Measurements from ENCODE around the gene IGSF9B.

IGSF9B gene

GRCh38 chr11:133984828-133985227 is 28.1 kb upstream of the IGSF9B start:
- in situ Hi-C loops (cut with MboI; ENCODE audit: low sequenced_read_pairs): no loop called here

- in situ Hi-C loops (cut with MboI; ENCODE audit: low sequenced_read_pairs): no loop called here
Observed at GRCh38 chr11:133983660-133984316, 27.0 kb upstream of the IGSF9B start.

DNA sequence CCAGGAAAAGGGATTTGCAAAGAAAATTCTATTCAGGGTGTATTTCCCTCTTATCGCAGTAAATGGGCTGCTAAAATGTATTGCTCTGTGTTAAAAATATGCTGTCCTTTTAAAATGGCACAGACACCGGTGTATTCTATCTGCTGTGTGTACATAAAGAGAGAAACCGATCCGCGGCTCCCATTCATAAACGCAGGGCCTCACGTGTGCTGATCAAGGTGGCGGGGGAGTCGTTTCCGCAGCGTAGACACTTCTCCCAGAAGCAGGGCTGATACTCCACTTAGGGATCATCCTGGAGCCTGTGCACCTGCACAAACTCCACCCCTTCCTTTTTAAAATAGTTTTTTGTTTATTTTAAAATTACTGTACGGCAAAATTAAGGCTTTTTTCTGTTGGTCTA is 26.1 kb upstream of the IGSF9B start:
- in situ Hi-C loops (cut with MboI; ENCODE audit: low sequenced_read_pairs): no loop called here

GRCh38 chr11:133982151-133982550 is 25.4 kb upstream of the IGSF9B start:
- in situ Hi-C loops (cut with MboI; ENCODE audit: low sequenced_read_pairs): no loop called here

GRCh38 chr11:133981156-133981555 is 24.4 kb upstream of the IGSF9B start:
- in situ Hi-C loops (cut with MboI; ENCODE audit: low sequenced_read_pairs): no loop called here

DNA sequence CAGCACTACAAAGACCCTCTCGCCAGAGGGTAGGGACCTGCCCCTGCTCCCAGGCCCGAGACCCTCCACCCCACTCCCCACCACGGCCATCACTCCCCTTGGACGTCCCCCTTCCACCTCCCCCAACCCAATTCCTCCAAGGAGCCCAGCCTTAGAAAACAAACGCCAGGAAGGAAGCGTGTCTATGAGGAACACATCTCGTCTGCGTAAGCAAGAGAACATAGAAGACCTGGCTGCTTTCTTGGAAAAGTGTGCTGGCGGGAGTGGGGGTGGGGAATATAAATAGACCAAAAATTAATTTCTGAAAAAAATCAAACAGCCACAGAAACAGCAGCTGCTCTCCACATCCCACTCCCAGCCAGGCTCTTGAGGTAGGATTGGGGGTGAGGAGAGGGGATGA is 23.9 kb upstream of the IGSF9B start:
- in situ Hi-C loops (cut with MboI; ENCODE audit: low sequenced_read_pairs): no loop called here

GRCh38 chr11:133978794-133979193 is 22.0 kb upstream of the IGSF9B start:
- in situ Hi-C loops (cut with MboI; ENCODE audit: low sequenced_read_pairs): no loop called here

DNA sequence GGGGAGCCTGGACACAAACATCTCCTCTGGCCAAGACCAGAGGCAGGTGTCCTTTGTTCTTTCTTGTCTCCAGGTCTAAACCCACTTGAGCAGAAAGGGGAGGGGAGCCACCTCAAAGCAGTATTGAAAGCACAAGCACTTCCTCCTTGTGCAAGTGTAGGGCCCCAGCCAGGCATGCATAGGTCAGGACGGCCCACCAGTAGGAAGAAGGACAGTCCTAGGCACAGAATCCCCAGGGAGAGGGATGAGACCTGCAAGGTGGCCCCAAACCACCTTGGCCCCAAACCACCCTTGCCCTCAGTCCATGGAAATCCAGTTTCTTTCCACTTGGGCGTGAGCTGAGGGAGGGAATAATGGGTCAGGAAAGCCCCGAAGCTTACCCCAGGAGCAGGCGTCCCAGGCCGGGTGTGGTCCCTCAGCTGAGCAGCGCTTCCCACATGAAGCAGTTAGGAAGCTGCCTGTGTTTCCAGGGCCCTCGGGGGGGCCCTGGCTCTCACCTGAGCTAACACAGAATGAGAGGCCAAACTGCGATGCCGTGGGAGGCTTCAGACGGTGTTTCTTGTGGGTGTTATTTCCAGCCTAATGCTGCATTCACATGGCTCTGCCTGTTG is 20.4 kb upstream of the IGSF9B start:
- in situ Hi-C loops (cut with MboI; ENCODE audit: low sequenced_read_pairs): no loop called here

DNA sequence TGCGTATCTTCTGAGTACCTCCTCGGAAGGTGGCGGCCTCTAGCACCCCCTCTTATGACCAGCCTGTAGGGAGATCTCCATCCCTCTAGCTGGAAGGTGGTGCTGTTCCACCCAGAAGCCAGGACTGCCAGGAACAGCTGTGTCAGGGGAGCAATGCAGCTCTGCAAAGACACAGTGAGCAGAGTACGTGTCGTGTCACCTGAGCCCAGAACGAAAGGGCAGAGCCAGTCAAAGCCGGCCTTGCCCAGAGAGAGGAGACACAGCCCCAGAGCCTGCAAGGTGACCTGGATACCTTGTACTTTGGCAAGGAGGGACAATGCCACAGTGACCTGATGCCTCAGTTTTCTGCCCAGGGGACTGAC is 18.7 kb upstream of the IGSF9B start:
- in situ Hi-C loops (cut with MboI; ENCODE audit: low sequenced_read_pairs): no loop called here

GRCh38 chr11:133974836-133975487 is 18.2 kb upstream of the IGSF9B start:
- in situ Hi-C loops (cut with MboI; ENCODE audit: low sequenced_read_pairs): no loop called here

DNA sequence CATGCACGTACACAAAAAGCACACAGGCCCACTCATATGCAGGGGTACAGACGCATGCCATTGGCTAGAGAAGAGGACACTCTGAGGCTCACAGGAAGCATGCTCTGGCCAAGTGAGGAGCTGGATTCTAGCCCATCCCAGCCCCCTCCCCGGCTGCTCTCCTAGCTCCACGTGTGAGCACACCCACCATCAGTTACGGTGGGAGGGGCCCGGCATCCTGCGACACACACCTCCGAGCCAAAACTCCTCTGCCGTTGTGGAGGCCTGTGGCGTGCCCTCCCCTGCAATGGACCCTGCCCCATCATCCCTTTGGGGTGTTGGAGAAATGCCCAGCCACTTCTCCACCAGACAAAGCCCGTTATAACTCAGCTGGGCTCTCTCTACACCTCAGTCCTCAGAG is 15.1 kb upstream of the IGSF9B start:
- in situ Hi-C loops (cut with MboI; ENCODE audit: low sequenced_read_pairs): no loop called here

DNA sequence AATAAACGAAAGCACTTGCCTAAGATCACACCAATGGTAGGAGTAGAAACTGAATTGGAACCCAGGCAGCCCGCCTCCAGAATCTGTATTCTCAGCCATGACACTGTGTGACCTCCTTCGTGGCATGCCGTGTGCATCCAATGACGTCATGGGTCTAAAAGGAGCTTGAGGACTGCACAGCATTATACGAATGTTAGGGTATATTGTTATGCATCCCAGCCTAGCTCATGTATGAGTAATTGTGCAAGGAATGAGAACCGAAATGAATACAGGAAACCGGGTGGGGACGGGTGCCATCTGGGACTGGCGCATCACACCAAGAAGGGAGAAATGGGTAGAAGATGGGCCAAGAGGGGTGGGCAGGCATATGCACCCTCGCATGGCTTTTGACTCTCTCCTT is 12.3 kb upstream of the IGSF9B start:
- in situ Hi-C loops (cut with MboI; ENCODE audit: low sequenced_read_pairs): no loop called here

GRCh38 chr11:133968300-133968699 is 11.5 kb upstream of the IGSF9B start:
- in situ Hi-C loops (cut with MboI; ENCODE audit: low sequenced_read_pairs): no loop called here

DNA sequence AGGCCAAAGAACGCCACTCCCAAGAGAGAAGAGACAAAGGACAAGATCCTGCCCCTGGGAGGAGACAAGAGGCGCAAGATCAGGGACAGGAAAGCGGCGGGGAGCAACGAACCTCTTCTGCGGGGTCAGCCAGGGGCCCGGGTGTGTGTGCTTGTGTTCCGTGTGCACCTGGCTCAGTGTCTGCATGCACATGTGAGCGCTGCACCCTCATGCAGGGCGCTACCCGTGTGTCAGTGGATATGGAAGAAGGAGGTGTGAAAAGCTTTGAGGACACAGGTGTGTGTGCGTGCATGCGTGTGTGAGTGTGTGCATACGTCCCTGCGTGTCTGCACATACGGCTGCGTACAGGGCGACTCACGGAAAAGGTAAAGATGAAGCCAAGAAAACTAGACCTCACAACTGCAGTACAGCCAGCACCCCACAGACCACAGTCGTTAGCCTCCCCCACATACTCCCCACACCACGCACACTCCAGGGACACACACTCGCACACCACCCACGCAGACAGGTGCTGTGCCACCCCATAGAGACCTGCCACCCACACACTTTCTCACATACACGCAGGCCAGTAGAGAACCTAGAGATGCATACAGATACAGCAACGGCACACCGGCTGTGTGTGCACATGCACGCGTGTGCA is 11.0 kb upstream of the IGSF9B start:
- in situ Hi-C loops (cut with MboI; ENCODE audit: low sequenced_read_pairs): no loop called here

DNA sequence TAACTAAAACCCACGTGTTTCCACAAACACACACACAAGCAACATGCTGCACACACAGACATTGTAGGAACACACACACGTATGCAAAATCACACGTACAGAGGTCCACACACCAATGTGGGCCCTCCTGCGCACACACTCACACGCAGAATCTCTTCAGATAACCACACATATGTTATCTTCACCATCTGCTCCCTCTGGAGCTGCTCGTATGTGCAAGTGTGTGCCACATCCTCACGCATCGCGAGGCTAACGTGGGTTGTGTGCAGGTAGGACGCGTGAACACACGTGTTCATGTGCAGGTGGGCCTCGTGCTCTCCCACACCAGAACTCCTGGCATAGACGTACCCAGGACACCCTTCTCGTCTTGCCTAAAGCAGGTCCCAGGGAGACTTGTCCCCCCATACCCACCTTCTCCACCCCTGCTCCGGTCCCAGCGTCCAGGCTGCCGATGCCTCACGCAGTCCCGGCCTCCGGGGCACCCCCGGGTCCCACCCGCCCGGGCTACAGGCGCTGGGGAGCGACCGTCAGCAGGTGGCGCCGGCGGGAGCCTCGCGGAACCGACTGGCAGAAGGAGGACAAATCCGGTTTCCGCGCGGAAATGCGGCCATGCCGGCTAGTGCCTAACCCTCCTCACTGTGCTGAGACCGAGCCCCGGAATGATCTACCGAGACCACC is 10.3 kb upstream of the IGSF9B start:
- in situ Hi-C loops (cut with MboI; ENCODE audit: low sequenced_read_pairs): no loop called here

- in situ Hi-C loops (cut with MboI; ENCODE audit: low sequenced_read_pairs): no loop called here
Observed at GRCh38 chr11:133966172-133966651, 9.4 kb upstream of the IGSF9B start.

DNA sequence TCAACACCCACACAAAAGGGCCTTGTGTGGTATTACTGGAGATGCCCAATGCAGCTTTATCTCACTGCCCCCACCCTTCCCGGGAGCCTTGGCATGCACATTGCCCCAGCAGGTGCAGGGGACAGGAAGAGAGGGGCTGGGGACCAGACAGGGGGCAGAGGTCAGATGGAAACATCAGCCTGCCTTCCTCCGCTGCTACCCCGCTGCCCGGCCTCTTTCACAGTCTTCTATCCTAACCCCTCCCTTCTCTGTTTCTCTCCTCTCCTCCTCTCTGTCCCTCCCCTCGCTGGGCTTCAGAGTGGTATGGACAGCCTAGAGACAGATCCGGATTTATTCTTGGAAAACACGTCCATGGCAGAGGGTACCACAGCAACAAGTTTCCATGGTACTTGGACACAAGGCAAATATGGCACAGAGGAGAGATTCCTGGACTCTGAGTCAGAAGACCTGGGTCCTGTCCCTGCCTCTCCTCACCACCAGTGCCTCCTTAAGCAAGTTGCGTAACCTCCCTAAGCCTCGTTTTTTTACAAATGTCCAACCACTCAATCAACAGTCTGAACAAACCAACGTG is 8.3 kb upstream of the IGSF9B start:
- in situ Hi-C loops (cut with MboI; ENCODE audit: low sequenced_read_pairs): no loop called here

- in situ Hi-C loops (cut with MboI; ENCODE audit: low sequenced_read_pairs): no loop called here
Observed at GRCh38 chr11:133964356-133964755, 7.6 kb upstream of the IGSF9B start.

GRCh38 chr11:133961890-133962289 is 5.1 kb upstream of the IGSF9B start:
- in situ Hi-C loops (cut with MboI; ENCODE audit: low sequenced_read_pairs): no loop called here

DNA sequence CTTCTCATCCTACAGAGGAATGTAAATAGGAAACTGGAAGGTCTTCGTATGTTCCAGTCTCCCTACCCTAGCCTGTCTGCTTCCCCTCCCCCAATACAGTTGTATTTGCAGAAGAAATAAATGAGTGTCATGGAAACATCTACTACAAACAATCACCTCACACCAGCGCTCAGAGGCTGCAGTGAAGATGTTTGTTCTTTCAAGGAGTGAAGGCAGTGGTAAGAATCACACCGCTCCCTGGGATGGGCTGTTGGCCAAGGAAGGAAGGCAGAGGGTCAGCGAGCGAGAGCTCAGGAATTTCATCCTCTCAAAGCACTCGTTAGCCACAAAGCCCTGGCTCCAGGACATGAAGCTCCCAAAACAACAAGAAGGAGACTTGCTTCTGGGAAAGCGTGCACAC is 1.1 kb upstream of the IGSF9B start:
- in situ Hi-C loops (cut with MboI; ENCODE audit: low sequenced_read_pairs): no loop called here

DNA sequence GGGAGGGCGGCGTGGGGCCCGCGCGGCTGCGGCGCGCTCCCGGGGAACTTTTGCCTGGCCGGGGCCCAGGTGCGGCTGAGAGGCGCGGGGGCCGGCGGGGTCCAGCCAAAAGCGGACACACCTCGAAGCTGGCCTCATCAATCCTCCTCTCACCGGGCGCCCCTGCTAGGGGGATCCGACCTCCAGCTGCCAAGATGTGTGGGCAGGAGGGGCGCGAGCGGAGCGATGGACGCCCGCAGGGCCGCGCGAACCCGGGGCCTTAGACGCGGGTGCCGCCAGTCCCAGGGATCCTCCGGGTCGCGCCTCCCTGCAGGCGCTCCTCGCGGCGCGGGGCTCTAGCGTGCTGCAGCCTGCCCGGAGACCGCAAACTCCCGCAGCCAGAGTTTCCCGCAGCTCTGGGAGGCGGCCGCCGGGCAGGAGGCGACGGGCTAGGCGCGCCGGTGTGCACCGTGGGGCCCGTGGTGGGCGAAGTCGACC is 785 bp downstream of the IGSF9B start:
- in situ Hi-C loops (cut with MboI; ENCODE audit: low sequenced_read_pairs): no loop called here
